Activated CD4-positive, CD25-positive, alpha-beta regulatory T cell treated with anti-CD3 and anti-CD28 coated beads, Interleukin-2, amount 50 U/mL, for 16 hours (primary cell): Measurements from ENCODE around the gene ITGA3.

Experiments
- DNase-seq: peaks from one replicate; pipeline ENCODE4 v3.0.0-alpha.2; 2020; ENCODE audit warnings: low read depth, low spot score

ITGA3 gene

GRCh38 chr17:50070908-50071680 is 15.2 kb downstream of the ITGA3 start:
- DNase-seq = no peak

GRCh38 chr17:50071692-50072091 is 15.8 kb downstream of the ITGA3 start:
- DNase-seq = no peak

DNA sequence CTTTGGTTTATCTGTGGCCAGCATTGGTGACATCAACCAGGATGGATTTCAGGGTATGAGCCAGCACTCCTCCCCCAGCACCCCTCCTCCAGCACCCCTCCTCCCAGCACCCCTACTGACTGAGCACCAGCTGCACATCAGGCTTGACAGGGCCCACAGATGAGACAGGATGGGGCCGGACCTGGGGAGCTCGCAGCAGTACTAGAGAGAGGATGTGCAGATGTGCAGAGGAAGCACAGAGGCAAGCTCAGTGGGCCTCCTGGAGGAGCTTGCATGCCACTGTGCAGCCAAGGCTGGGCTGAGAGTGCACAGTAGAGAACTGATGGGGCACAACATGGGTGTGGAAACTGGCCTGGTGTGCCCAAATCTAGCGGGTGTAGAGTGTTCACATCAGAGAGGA is 16.2 kb downstream of the ITGA3 start:
- DNase-seq = no peak

GRCh38 chr17:50072925-50073324 is 17.0 kb downstream of the ITGA3 start:
- no peak for DNase-seq

DNA sequence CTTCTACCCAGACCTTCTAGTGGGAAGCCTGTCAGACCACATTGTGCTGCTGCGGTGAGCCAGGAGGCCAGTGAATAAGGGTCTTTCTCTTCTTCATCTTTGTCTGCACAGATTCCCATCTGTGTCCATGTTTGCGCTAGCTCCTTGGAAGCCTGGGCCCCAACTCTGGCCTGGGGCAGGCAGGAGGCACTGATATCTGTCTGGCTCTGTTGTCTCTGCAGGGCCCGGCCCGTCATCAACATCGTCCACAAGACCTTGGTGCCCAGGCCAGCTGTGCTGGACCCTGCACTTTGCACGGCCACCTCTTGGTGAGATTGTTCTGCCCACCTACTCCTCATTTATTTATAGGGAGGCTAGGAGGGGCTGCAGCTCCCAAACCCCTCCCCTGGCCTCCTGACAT is 18.3 kb downstream of the ITGA3 start:
- DNase-seq = no peak

GRCh38 chr17:50075446-50076032 is 19.6 kb downstream of the ITGA3 start:
- DNase-seq = no peak

GRCh38 chr17:50076221-50076590 is 20.3 kb downstream of the ITGA3 start:
- DNase-seq = no peak

DNA sequence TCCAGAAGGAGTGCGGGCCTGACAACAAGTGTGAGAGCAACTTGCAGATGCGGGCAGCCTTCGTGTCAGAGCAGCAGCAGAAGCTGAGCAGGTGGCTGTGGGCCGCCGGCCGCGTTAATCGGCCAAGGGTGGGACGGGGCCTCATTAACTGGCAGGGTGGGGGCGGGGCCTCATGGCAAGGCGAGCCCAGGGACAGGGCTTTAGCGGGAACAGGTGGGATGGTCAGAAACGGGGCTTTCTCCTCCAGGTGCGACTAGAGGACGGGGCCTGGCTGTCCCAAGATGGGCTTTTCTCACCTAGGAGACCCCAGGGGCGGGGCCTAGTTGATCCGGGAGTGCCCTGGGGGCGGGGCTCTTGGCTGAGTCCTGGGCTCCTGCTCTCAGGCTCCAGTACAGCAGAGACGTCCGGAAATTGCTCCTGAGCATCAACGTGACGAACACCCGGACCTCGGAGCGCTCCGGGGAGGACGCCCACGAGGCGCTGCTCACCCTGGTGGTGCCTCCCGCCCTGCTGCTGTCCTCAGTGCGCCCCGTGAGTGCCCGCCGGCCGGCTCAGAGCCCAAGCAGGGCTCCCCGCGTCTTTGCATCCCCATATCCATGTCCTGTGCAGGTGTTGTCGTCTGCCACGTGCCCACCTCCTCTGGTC is 20.8 kb downstream of the ITGA3 start:
- DNase-seq = no peak

DNA sequence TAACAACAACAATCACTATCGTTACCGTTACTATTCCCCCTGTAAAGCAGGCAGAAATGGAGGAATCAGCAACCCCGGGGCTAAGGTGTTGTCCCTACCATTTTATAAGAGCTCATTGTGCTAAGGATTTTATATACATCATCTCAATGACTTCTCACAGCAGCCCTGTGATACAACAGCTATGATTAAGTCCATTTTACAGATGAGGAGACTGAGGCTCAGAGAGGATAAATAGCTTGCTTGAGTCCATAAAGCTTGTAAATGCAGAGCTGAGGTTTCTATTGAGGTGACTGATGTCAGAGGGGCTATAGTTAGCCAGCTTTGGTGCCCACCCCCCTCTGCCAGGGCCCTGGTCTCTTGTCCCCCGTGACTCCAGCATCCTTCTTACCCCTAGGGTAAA is 22.5 kb downstream of the ITGA3 start:
- DNase-seq = no peak

- DNase-seq = no peak
These were observed 23.6 kb downstream of the ITGA3 start for GRCh38 chr17:50079334-50080095.

- no peak for DNase-seq
These were observed 24.2 kb downstream of the ITGA3 start for GRCh38 chr17:50080096-50080480.

GRCh38 chr17:50080827-50081226 is 24.9 kb downstream of the ITGA3 start:
- no peak for DNase-seq

- no peak for DNase-seq
These were observed 25.8 kb downstream of the ITGA3 start for GRCh38 chr17:50081757-50082156.

DNA sequence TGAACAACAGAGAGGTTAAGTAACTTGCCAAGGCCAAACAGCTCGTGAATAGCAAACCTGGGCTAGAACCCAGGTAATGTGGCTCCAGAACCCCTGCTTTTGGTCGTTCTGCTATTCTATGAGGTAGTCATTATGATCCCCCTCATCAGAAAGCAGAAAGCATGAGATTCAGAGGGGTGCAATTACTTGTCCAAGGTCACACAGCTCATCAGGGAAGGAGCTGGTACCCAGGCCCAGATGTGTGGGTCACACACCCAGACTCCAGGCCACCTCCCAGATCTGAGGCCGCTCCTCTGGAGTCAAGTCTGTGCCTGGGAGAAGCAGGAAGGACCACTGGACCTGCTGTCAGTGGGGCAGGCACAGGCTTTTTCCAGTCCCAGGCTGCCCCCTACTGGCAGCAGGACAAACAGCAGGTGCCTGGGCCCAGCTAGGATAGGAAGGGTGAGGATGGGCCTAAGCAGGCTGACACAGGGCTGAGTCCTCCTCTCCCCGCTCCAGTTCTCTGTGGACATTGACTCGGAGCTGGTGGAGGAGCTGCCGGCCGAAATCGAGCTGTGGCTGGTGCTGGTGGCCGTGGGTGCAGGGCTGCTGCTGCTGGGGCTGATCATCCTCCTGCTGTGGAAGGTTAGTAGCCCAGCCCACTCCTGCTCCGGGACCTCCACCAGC is 31.5 kb downstream of the ITGA3 start:
- DNase-seq = peak; percentile 58

GRCh38 chr17:50087912-50088405 is 32.0 kb downstream of the ITGA3 start:
- DNase-seq = no peak

- no peak for DNase-seq
These were observed 33.3 kb downstream of the ITGA3 start for GRCh38 chr17:50088952-50089825.

DNA sequence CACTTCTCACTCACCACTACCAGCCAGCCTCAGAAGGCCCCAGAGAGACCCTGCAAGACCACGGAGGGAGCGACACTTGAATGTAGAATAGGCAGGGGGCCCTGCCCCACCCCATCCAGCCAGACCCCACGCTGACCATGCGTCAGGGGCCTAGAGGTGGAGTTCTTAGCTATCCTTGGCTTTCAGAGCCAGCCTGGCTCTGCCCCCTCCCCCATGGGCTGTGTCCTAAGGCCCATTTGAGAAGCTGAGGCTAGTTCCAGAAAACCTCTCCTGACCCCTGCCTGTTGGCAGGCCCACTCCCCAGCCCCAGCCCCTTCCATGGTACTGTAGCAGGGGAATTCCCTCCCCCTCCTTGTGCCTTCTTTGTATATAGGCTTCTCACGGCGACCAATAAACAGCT is 34.2 kb downstream of the ITGA3 start:
- DNase-seq = no peak

GRCh38 chr17:50090971-50091917 is 35.3 kb downstream of the ITGA3 start:
- DNase-seq = no peak

DNA sequence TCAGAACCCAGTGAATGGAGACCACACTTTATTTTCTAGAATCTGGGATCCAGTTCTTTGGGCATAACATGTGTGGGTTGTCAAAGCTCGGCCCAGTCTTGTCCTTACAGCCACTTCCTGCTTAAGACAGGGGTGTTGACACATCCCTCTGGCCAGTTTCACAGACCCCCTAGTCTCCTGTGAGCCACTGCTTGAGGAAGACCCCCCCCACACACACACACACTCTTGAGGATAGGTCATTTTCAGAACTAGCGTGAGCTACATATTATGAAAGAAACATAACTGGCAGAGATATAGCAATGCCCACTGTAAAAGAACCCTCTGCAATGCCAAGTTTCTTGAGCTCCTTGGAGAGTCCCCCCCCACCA is 36.0 kb downstream of the ITGA3 start:
- DNase-seq = no peak

DNA sequence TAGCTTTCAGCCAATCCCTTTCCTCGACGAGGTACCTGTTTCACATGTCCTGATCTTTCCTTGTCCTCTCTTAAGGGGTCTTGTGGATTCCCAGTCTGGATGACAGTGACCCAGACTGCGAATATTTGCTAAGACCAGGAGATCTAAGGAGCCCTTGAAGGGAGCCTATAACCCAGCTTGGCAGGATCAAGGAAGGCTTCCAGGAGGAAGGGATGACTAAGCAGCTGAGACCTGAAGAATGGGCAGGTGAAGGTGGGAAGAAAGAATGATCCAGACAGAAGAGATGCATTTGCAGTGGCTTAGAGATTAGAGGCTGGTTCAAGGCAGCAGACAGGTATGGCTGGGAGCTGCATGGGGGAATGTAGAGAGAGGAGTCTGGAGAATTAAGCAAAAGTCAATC is 37.3 kb downstream of the ITGA3 start:
- no peak for DNase-seq
